OCI-LY7 (cell line): Measurements from ENCODE around the gene PRKCA.

Experiments used
- CTCF ChIP-seq: fragments of 200-600 bp; sonication (generic); conservative IDR thresholded peaks from 2 replicates; pipeline ENCODE4 v1.5.1; 2014; ENCODE audit warnings: mild to moderate bottlenecking, antibody characterized with exemption, low read length, moderate library complexity, mixed read lengths
- EZH2phosphoT487 ChIP-seq: fragments of 200-600 bp; sonication (generic); IDR thresholded peaks from 2 replicates; pipeline ENCODE4 v1.6.1; 2018; ENCODE audit warnings: low read depth, borderline replicate concordance, mild to moderate bottlenecking, mixed run types, antibody characterized with exemption, low read length, moderate library complexity, mixed read lengths

GRCh38 chr17:66589892-66590291 lies 287.5 kb downstream of the PRKCA start:
- TF ChIP-seq CTCF: no peak
- TF ChIP-seq EZH2phosphoT487: no peak
